ENCODE data around the gene GCNT4. TPM values are rescaled to one million over a fixed set of nuclear protein-coding genes. Genes with fewer than 3 reads are reported as not detected.

The GCNT4 gene
- polyA plus RNA-seq, 1 of the 3 experiments (the other 2 are of a cell fraction) = 0.02 TPM

DNA sequence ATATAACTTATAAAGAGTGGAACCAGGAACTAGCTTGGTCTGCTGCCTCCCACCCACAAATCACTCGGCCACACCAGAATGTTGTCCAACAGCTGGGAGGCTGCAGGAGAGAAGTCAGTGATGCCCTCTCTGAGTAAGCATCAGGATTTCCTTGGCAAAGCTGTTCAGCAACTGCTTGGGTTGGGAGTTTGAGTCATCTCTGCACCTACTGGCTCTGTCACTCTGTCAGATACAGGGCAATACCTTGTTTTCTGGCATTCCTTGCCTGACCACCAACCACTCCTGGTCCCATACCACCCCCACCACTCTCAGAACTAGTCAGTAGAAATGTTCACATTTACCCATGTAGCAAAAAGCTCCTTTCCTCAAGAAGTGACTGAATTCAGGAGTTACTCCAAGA, 36.8 kb upstream of the GCNT4 start:
- Histone ChIP-seq H3K36me3 (replicated peaks in 1 of 2; ENCODE audit: control insufficient read depth in 1 of 2, insufficient read depth in 2 of 2, low read length in 1 of 2) (no peaks in the 10 kb centered on the region), H2AFZ (ENCODE audit: low read depth) (no peak overlapping the region), H3K9me3 (no peaks in the 10 kb centered on the region), H3K4me3 (ENCODE audit: low read depth in 2 of 2, low read length in 1 of 2) (no peak overlapping the region), H3K27ac (ENCODE audit: low read depth in 2 of 2, low read length in 1 of 2) (no peak overlapping the region), H3K9ac (no peak overlapping the region), H3F3A (replicated peaks; ENCODE audit: insufficient read depth) (no peaks in the 10 kb centered on the region), H3K4me1 (ENCODE audit: control insufficient read depth in 1 of 2, insufficient read depth in 2 of 2, low read depth in 1 of 2, low read length in 1 of 2) (no peaks in the 10 kb centered on the region), H3K9me2 (no peaks in the 10 kb centered on the region), H3K4me2 (no peak overlapping the region), H4K20me1 (ENCODE audit: insufficient read depth) (no peaks in the 10 kb centered on the region), H3K27me3 (ENCODE audit: insufficient read depth) (no peaks in the 10 kb centered on the region), H3K79me2 (ENCODE audit: insufficient read depth) (no peaks in the 10 kb centered on the region)
- ChIA-PET POLR2A (no interaction called here), CTCF (no interaction called here)
- WGBS (ENCODE audit: low lambda C conversion rate) = 80% methylated on average over 1 of the region's 1 CpG
- no peak for DNase-seq
- TF ChIP-seq RCOR1 (IDR thresholded peaks at IDR 0.05; ENCODE audit: low read length) (no peak), GABPA (IDR thresholded peaks at IDR 0.05; ENCODE audit: low read depth) (no peak), NFIC (IDR thresholded peaks at IDR 0.05; ENCODE audit: borderline replicate concordance) (no peak), MEF2A (IDR thresholded peaks at IDR 0.05; ENCODE audit: borderline replicate concordance, low read depth) (no peak), POLR2AphosphoS5 (IDR thresholded peaks at IDR 0.05; ENCODE audit: low read depth, low read length) (no peak), RXRA (IDR thresholded peaks at IDR 0.05; ENCODE audit: borderline replicate concordance, low read depth) (no peak), ELF1 (IDR thresholded peaks at IDR 0.05) (no peak), YY1 (IDR thresholded peaks at IDR 0.05; ENCODE audit: low read depth) (no peak), RAD21 (IDR thresholded peaks at IDR 0.05; ENCODE audit: low read length) (no peak), NRF1 (IDR thresholded peaks at IDR 0.05; ENCODE audit: low read depth, low read length) (no peak), EP300 (IDR thresholded peaks at IDR 0.05; ENCODE audit: borderline replicate concordance in 1 of 2, low read depth in 1 of 2, low read length in 1 of 2) (no peak), SMC3 (IDR thresholded peaks at IDR 0.05; ENCODE audit: low read depth, low read length) (no peak), GATA2 (CRISPR knock-in tag; IDR thresholded peaks at IDR 0.05) (no peak)
- TF ChIP-seq, protein P1, sequence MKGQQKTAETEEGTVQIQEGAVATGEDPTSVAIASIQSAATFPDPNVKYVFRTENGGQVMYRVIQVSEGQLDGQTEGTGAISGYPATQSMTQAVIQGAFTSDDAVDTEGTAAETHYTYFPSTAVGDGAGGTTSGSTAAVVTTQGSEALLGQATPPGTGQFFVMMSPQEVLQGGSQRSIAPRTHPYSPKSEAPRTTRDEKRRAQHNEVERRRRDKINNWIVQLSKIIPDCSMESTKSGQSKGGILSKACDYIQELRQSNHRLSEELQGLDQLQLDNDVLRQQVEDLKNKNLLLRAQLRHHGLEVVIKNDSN (IDR thresholded peaks at IDR 0.05; ENCODE audit: borderline replicate concordance, low read depth) = no peak
- TF ChIP-seq, protein P2, sequence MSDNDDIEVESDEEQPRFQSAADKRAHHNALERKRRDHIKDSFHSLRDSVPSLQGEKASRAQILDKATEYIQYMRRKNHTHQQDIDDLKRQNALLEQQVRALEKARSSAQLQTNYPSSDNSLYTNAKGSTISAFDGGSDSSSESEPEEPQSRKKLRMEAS (IDR thresholded peaks at IDR 0.05; ENCODE audit: low read depth) = no peak
- TF ChIP-seq, protein P3, sequence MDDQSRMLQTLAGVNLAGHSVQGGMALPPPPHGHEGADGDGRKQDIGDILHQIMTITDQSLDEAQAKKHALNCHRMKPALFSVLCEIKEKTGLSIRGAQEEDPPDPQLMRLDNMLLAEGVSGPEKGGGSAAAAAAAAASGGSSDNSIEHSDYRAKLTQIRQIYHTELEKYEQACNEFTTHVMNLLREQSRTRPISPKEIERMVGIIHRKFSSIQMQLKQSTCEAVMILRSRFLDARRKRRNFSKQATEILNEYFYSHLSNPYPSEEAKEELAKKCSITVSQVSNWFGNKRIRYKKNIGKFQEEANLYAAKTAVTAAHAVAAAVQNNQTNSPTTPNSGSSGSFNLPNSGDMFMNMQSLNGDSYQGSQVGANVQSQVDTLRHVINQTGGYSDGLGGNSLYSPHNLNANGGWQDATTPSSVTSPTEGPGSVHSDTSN (IDR thresholded peaks at IDR 0.05) = no peak
- TF ChIP-seq, protein P4, sequence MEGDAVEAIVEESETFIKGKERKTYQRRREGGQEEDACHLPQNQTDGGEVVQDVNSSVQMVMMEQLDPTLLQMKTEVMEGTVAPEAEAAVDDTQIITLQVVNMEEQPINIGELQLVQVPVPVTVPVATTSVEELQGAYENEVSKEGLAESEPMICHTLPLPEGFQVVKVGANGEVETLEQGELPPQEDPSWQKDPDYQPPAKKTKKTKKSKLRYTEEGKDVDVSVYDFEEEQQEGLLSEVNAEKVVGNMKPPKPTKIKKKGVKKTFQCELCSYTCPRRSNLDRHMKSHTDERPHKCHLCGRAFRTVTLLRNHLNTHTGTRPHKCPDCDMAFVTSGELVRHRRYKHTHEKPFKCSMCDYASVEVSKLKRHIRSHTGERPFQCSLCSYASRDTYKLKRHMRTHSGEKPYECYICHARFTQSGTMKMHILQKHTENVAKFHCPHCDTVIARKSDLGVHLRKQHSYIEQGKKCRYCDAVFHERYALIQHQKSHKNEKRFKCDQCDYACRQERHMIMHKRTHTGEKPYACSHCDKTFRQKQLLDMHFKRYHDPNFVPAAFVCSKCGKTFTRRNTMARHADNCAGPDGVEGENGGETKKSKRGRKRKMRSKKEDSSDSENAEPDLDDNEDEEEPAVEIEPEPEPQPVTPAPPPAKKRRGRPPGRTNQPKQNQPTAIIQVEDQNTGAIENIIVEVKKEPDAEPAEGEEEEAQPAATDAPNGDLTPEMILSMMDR (IDR thresholded peaks at IDR 0.05) = no peak

DNA sequence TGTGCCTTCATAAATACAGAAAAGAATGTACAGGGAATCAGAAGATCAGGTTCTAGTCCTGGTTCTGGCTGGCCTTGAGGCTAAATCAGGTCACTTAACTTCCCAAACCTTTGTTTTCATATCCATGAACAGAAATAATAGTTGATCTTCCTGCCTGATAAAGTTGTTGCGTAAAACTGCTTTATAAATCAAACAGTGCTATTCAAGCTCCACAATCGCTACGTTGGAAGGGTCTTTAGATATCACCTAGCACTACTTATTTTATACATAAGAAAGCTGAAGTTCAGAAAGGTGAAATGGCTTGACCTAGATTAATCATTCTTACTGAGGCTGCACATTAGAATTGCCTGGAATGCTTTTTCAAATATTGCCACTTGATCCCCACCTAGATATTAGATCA, 36.3 kb upstream of the GCNT4 start:
- H3K36me3 ChIP-seq (replicated peaks in 1 of 2; ENCODE audit: control insufficient read depth in 1 of 2, insufficient read depth in 2 of 2, low read length in 1 of 2) = no peaks in the 10 kb centered on the region
- no peak overlapping the region for H3K27ac ChIP-seq (ENCODE audit: low read depth in 2 of 2, low read length in 1 of 2)
- H3F3A ChIP-seq (replicated peaks; ENCODE audit: insufficient read depth) = no peaks in the 10 kb centered on the region
- no peak overlapping the region for H3K4me2 ChIP-seq
- no peak overlapping the region for H3K9ac ChIP-seq
- no peak for DNase-seq
- no peaks in the 10 kb centered on the region for H4K20me1 ChIP-seq (ENCODE audit: insufficient read depth)
- 90% methylated on average over 3 of the region's 3 CpGs for WGBS (ENCODE audit: low lambda C conversion rate)
- H3K9me3 ChIP-seq = no peaks in the 10 kb centered on the region
- H3K4me1 ChIP-seq (ENCODE audit: control insufficient read depth in 1 of 2, insufficient read depth in 2 of 2, low read depth in 1 of 2, low read length in 1 of 2) = no peaks in the 10 kb centered on the region
- H2AFZ ChIP-seq (ENCODE audit: low read depth) = no peak overlapping the region
- no peaks in the 10 kb centered on the region for H3K79me2 ChIP-seq (ENCODE audit: insufficient read depth)
- H3K27me3 ChIP-seq (ENCODE audit: insufficient read depth) = no peaks in the 10 kb centered on the region
- H3K9me2 ChIP-seq = no peaks in the 10 kb centered on the region
- ChIA-PET CTCF (no interaction called here), POLR2A (no interaction called here)
- no peak overlapping the region for H3K4me3 ChIP-seq (ENCODE audit: low read depth in 2 of 2, low read length in 1 of 2)
- TF ChIP-seq SMC3 (IDR thresholded peaks at IDR 0.05; ENCODE audit: low read depth, low read length) (no peak), RXRA (IDR thresholded peaks at IDR 0.05; ENCODE audit: borderline replicate concordance, low read depth) (no peak), TAF1 (IDR thresholded peaks at IDR 0.05; ENCODE audit: borderline replicate concordance, low read depth, low read length) (no peak), MXI1 (IDR thresholded peaks at IDR 0.05; ENCODE audit: low read depth, low read length) (no peak), EZH2phosphoT487 (IDR thresholded peaks at IDR 0.05; ENCODE audit: borderline replicate concordance, low read depth) (no peak), FOSL2 (IDR thresholded peaks at IDR 0.05; ENCODE audit: borderline replicate concordance, low read depth) (no peak), YY1 (IDR thresholded peaks at IDR 0.05; ENCODE audit: low read depth) (no peak), CHD2 (IDR thresholded peaks at IDR 0.05; ENCODE audit: low read length, partially characterized antibody) (no peak), GATA2 (CRISPR knock-in tag; IDR thresholded peaks at IDR 0.05) (no peak), RAD21 (IDR thresholded peaks at IDR 0.05; ENCODE audit: low read length) (no peak), FOXJ3 (CRISPR knock-in tag; IDR thresholded peaks at IDR 0.05) (no peak), JUND (IDR thresholded peaks at IDR 0.05) (no peak)
- TF ChIP-seq, protein P1 (IDR thresholded peaks at IDR 0.05; ENCODE audit: borderline replicate concordance, low read depth) = no peak
- TF ChIP-seq, protein P5, sequence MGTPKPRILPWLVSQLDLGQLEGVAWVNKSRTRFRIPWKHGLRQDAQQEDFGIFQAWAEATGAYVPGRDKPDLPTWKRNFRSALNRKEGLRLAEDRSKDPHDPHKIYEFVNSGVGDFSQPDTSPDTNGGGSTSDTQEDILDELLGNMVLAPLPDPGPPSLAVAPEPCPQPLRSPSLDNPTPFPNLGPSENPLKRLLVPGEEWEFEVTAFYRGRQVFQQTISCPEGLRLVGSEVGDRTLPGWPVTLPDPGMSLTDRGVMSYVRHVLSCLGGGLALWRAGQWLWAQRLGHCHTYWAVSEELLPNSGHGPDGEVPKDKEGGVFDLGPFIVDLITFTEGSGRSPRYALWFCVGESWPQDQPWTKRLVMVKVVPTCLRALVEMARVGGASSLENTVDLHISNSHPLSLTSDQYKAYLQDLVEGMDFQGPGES (IDR thresholded peaks at IDR 0.05; ENCODE audit: low read depth, low read length) = no peak
